Ramos (cell line): Measurements from ENCODE around the gene ANTXR1.

Experiments
- in situ Hi-C: fragments of 300-500 bp; cut with MboI; formaldehyde crosslinking; loops from one replicate; pipeline ENCODE4 v1.14.3; 2022; ENCODE audit warnings: low sequenced_read_pairs; ENCODE audit not compliant: unreplicated experiment

The ANTXR1 gene

GRCh38 chr2:69013142-69013839, at the start of gene ANTXR1:
ANTXR1 (plus strand) TSS chr2:69013179; CDS start chr2:69013500, 321 bp downstream.
- in situ Hi-C loops, result no loop called here

- in situ Hi-C loops, result no loop called here
These were observed 48.7 kb upstream of the ANTXR1 start for GRCh38 chr2:68964282-68964681.

GRCh38 chr2:68968221-68968620, 44.8 kb upstream of the ANTXR1 start:
- in situ Hi-C loops, result no loop called here

GRCh38 chr2:68969736-68970490, 43.1 kb upstream of the ANTXR1 start:
- in situ Hi-C loops, result no loop called here

- in situ Hi-C loops, result no loop called here
These were observed 42.3 kb upstream of the ANTXR1 start for GRCh38 chr2:68970566-68971265.

- in situ Hi-C loops, result no loop called here
These were observed 41.3 kb upstream of the ANTXR1 start for GRCh38 chr2:68971591-68972231.

- in situ Hi-C loops, result no loop called here
These were observed 38.7 kb upstream of the ANTXR1 start, which contains the start of gene GKN1 for GRCh38 chr2:68974251-68974650. GKN1 (plus strand) TSS chr2:68974636; CDS start chr2:68974678, 42 bp downstream.

- in situ Hi-C loops, result no loop called here
These were observed 37.9 kb upstream of the ANTXR1 start for GRCh38 chr2:68974946-68975665.

- in situ Hi-C loops, result no loop called here
These were observed 37.1 kb upstream of the ANTXR1 start for GRCh38 chr2:68975844-68976243.

GRCh38 chr2:68977453-68977852, 35.5 kb upstream of the ANTXR1 start:
- in situ Hi-C loops, result no loop called here

GRCh38 chr2:68978098-68978497, 34.9 kb upstream of the ANTXR1 start:
- in situ Hi-C loops, result no loop called here

- in situ Hi-C loops, result no loop called here
These were observed 32.0 kb upstream of the ANTXR1 start for GRCh38 chr2:68980956-68981355.

- in situ Hi-C loops, result no loop called here
These were observed 25.9 kb upstream of the ANTXR1 start for GRCh38 chr2:68987021-68987503.

- in situ Hi-C loops, result no loop called here
These were observed 23.9 kb upstream of the ANTXR1 start for GRCh38 chr2:68989035-68989434.

- in situ Hi-C loops, result no loop called here
These were observed 20.6 kb upstream of the ANTXR1 start for GRCh38 chr2:68992341-68992740.

GRCh38 chr2:68992933-68993332, 20.0 kb upstream of the ANTXR1 start:
- in situ Hi-C loops, result no loop called here

- in situ Hi-C loops, result no loop called here
These were observed 19.3 kb upstream of the ANTXR1 start for GRCh38 chr2:68993660-68994059.

- in situ Hi-C loops, result no loop called here
These were observed 18.1 kb upstream of the ANTXR1 start for GRCh38 chr2:68994864-68995263.

GRCh38 chr2:68995916-68996315, 17.1 kb upstream of the ANTXR1 start:
- in situ Hi-C loops, result no loop called here

GRCh38 chr2:68997401-68997800, 15.6 kb upstream of the ANTXR1 start:
- in situ Hi-C loops, result no loop called here
